DND-41 (cell line): Measurements from ENCODE around the gene SUMO4.

ENCODE experiments used
- EZH2 ChIP-seq: IDR thresholded peaks from 3 replicates; pipeline ENCODE4 v1.6.1; 2012; ENCODE audit warnings: borderline replicate concordance, low read depth, mild to moderate bottlenecking, moderate library complexity, low read length, inconsistent platforms; ENCODE audit not compliant: severe bottlenecking
- TF ChIP-seq, protein P1 (sequence below): IDR thresholded peaks from 2 replicates; pipeline ENCODE4 v1.5.1; 2012; ENCODE audit warnings: borderline replicate concordance, low read length, moderate library complexity, mild to moderate bottlenecking; ENCODE audit not compliant: poor library complexity, severe bottlenecking; ENCODE audit errors: extremely low read depth

DNA sequence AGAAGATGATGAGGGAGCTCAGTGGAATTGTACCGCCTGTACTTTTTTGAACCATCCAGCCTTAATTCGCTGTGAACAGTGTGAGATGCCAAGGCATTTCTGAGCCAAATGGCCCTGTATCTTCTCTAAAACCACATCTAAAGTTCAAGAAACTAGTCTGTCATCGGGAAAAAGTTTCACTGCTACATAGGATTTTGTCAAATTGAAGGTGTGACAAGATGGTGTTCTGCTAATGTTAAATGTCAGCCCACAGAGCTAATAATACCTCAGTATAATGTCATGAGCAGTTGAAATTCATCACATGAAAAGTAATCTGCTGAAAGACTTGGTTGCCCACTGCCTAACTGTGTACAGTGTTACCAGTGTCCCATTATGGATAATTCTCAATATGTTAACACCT is 9.6 kb downstream of the SUMO4 start:
- TF ChIP-seq, protein P1, sequence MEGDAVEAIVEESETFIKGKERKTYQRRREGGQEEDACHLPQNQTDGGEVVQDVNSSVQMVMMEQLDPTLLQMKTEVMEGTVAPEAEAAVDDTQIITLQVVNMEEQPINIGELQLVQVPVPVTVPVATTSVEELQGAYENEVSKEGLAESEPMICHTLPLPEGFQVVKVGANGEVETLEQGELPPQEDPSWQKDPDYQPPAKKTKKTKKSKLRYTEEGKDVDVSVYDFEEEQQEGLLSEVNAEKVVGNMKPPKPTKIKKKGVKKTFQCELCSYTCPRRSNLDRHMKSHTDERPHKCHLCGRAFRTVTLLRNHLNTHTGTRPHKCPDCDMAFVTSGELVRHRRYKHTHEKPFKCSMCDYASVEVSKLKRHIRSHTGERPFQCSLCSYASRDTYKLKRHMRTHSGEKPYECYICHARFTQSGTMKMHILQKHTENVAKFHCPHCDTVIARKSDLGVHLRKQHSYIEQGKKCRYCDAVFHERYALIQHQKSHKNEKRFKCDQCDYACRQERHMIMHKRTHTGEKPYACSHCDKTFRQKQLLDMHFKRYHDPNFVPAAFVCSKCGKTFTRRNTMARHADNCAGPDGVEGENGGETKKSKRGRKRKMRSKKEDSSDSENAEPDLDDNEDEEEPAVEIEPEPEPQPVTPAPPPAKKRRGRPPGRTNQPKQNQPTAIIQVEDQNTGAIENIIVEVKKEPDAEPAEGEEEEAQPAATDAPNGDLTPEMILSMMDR = no peak
- no peak for TF ChIP-seq EZH2
